Coronary artery (tissue), 2 donors: Measurements from ENCODE around the gene GPRASP2.

Source experiments
- DNase-seq: peaks from one replicate; pipeline ENCODE4 v3.0.0-alpha.2; 2017; ENCODE audit warnings: low spot score
- H3K27ac ChIP-seq, 2 donors: fragments of 200-600 bp; sonication (generic); one replicate each; pipeline ENCODE4 v1.5.1; 2016 to 2019
- H3K4me3 ChIP-seq: fragments of 200-600 bp; sonication (generic); 2 replicates; pipeline ENCODE4 v1.5.1; 2016; ENCODE audit warnings: mild to moderate bottlenecking, moderate library complexity
- TF ChIP-seq, protein P1 (sequence below): fragments of 200-600 bp; sonication (generic); IDR thresholded peaks from one replicate; pipeline ENCODE4 v1.5.1; 2019; ENCODE audit warnings: antibody characterized with exemption

The GPRASP2 gene

DNA sequence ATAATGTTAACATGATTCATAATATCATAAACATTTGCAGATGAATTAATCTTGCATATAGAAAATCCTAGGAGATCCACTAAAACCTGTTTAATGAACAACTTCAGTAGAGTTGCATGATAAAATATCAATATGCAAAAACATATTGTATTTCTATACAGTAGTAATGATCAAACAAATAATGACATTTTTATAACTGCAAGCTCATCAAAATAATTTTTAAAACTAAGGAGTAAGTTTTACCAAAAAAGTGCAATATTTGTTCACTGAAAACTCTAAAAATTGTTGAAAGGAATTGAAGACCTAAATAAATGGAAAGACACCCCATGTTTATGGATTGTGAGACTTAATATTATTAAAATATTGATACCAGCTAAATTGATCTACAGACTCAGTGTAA lies 15.9 kb upstream of the GPRASP2 start:
- TF ChIP-seq, protein P1, sequence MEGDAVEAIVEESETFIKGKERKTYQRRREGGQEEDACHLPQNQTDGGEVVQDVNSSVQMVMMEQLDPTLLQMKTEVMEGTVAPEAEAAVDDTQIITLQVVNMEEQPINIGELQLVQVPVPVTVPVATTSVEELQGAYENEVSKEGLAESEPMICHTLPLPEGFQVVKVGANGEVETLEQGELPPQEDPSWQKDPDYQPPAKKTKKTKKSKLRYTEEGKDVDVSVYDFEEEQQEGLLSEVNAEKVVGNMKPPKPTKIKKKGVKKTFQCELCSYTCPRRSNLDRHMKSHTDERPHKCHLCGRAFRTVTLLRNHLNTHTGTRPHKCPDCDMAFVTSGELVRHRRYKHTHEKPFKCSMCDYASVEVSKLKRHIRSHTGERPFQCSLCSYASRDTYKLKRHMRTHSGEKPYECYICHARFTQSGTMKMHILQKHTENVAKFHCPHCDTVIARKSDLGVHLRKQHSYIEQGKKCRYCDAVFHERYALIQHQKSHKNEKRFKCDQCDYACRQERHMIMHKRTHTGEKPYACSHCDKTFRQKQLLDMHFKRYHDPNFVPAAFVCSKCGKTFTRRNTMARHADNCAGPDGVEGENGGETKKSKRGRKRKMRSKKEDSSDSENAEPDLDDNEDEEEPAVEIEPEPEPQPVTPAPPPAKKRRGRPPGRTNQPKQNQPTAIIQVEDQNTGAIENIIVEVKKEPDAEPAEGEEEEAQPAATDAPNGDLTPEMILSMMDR, result no peak
- DNase-seq, result no peak
- Histone ChIP-seq H3K4me3 (no peak overlapping the region), H3K27ac (no peak overlapping the region)

GRCh38 chrX:102697494-102697893 lies 14.8 kb upstream of the GPRASP2 start:
- H3K27ac ChIP-seq, result no peak overlapping the region
- no peak overlapping the region for H3K4me3 ChIP-seq
- TF ChIP-seq, protein P1, result no peak
- DNase-seq, result no peak

GRCh38 chrX:102708900-102709299 lies 3.3 kb upstream of the GPRASP2 start:
- TF ChIP-seq, protein P1, result no peak
- DNase-seq, result no peak
- no peak overlapping the region for H3K27ac ChIP-seq
- H3K4me3 ChIP-seq, result no peak overlapping the region

GRCh38 chrX:102711872-102712215 lies 404 bp upstream of the GPRASP2 start:
- H3K27ac ChIP-seq, result no peak overlapping the region
- TF ChIP-seq, protein P1, result no peak
- DNase-seq, result no peak
- H3K4me3 ChIP-seq, result peak overlapping the region; percentile 70

- TF ChIP-seq, protein P1, result peak; percentile 39
- DNase-seq, result no peak
- peak overlapping the region; percentile 70 for H3K4me3 ChIP-seq
- H3K27ac ChIP-seq, result peak overlapping the region; percentile 82 to 90
Measured at GRCh38 chrX:102712981-102713625, 855 bp downstream of the GPRASP2 start.

DNA sequence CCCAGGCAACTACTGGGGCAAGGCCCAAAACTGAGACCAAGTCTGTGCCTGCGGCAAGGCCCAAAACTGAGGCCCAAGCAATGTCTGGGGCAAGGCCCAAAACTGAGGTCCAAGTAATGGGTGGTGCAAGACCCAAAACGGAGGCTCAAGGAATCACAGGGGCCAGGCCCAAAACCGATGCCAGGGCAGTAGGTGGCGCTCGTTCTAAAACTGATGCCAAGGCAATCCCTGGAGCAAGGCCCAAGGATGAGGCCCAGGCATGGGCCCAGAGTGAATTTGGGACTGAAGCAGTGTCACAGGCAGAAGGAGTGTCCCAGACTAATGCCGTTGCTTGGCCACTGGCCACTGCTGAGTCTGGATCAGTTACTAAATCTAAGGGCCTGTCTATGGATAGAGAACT lies 2.7 kb downstream of the GPRASP2 start:
- Histone ChIP-seq H3K27ac (no peak overlapping the region), H3K4me3 (no peak overlapping the region)
- TF ChIP-seq, protein P1, result no peak
- DNase-seq, result no peak

DNA sequence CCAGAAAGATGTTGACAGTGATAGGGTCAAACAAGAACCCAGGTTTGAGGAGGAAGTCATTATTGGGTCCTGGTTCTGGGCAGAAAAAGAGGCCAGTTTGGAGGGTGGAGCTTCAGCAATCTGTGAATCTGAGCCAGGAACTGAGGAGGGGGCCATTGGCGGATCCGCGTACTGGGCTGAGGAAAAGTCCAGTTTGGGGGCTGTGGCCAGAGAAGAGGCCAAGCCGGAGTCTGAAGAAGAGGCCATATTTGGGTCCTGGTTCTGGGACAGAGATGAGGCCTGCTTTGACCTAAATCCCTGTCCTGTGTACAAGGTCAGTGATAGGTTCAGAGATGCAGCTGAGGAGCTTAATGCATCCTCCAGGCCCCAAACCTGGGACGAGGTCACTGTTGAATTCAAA lies 3.7 kb downstream of the GPRASP2 start:
- TF ChIP-seq, protein P1, result no peak
- DNase-seq, result no peak
- no peak overlapping the region for H3K4me3 ChIP-seq
- no peak overlapping the region for H3K27ac ChIP-seq
